NAMALWA (cell line): ENCODE measurements around the gene TST.
"Not testable (repeated sequence)": the region's sequence is repeated elsewhere in the genome, so short reads cannot be mapped to it uniquely, and the experiment has no call there.

Experiments used
- DNase-seq: peaks from one replicate; pipeline ENCODE4 v3.0.0-alpha.2; 2015; ENCODE audit warnings: low spot score

TST gene

DNA sequence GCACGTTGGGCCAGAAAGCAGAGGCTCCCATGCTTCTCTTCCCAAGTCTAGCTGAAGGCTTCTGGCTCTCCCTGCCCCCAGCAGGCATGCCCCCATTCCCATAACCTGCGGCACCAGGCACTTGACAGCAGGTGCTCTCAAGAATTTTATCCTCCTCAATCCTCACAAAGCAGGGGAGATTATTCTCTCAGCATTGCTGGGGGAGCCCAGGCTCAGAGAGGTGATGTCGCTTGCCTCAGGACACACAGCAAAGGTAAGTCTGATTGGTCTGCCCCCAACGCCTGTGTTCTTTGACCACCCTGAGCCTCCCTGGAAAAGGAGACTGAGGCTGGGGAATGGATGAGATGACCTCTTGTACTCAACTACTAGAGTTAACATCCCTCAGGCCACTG, 4.8 kb downstream of the TST start:
- no peak for DNase-seq

DNA sequence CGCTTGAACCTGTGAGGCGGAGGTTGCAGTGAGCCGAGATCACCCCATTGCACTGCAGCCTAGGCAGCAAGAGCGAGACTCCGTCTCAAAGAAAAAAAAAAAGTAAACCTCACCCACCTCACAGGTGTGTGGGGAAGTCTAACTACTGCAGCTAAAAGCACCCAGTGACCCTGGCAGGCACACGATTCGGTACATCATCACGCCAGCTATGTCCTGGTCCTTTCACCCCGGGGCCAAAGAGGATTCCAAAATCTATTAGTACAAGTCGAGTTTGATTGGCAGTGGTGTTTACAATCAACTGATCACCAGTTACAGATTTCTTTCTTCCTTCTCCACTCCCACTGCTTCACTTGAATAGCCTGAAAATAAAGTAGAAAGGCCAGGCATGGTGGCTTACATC, 6.3 kb downstream of the TST start:
- DNase-seq, result no peak

DNA sequence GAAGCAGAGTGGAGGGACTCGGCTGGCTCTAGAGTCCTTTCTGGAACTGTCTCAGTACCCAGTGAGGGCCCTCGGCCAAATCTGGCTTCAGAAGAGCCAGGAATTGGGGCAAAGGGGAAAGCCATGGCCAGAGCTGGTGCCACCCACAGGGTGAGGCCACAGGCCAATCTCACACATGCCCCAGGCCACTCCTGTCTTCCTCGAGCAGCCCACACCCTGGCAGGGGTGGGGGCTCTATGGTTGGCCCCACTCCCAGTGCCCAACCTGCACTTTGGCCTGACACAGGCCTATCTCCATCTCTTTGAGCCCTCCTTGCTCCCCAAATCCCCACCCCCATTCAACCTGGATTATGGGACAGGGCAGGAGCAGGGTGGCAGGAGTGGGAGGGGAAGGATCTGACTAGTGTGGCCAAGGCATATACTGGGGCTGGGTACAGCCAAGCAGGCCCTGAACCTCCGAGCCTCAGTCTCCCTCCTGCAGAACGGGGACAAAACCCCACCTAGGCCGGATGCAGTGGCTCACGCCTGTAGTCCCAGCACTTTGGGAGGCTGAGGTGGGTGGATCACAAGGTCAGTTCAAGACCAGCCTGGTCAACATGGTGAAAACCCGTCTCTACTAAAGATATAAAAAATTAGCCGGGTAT, 6.9 kb downstream of the TST start:
- DNase-seq, result no peak

DNA sequence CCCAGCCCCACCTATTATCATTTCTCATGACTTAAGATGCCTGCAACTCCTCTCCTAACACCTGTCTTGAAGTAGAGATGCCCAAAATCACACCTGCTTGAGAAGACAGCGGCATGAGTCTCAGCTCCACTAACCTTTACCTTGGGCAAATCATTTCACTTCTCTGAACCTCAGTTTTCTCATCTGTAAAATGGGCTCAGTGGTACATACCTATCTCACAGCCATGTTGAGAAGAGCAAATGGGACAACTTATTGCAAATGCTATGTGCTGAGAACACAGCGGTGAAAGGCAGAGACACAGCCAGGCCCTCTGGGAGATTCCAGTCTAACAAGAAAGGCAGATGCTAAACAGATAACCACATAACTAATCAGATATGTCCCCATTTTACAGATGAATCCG, 7.8 kb downstream of the TST start:
- DNase-seq, result no peak

DNA sequence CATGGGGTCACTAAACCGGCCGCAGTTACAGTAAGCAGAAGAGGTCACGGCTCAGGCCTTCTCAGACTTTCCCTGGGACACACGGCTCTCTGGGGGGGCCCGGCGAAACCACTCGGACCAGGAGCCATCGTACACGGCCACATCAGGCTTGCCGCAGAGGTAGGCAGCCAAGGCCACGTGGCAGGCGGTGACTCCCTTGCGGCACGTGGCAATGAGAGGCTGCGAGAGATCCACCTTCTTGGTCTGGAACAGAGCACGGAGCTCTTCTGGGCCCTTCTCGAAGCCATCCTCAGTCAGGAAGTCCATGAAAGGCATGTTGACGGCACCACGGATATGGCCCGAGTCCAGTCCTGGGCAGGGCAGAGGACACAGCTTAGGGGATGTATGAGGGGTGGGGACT, 8.3 kb downstream of the TST start:
- no peak for DNase-seq

DNA sequence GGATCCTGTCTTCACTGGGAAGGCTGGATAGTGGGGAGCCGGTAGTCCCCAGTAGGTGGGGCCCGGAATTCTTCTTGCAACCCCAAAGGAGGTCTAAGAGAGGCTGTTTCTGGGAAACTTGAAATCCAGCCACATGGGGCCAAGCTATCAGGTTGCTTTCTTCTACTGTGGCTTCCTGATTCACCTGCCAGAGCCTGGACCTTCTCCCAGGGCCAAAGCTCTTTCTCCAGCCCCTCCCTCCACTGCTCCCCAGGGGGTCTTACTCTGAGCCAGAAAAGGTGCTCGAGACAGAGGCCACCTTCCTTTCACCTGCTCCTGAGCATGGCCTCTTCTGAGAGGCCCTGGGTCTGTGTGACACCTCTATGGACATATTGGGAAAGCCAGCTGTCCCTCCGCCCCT, 9.1 kb downstream of the TST start:
- no peak for DNase-seq

DNA sequence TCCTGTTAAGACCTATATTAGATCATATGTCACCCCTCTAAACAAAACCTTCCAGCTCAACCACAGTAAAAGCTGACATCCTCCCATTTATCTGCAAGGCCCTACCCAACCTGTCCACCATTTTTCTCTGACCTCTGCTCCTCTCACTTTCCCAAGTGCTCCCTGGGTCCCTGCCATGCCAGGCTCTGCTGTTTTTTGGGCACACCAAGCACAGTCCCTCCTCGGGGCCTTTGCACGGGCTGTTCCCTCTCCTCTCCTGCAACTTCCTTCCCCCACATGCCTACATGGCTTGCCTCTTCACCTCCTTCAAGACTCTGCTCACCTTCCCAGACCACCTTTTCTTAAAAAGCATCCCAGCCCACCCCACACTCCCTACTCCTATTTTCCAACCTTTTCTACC, 9.8 kb downstream of the TST start:
- no peak for DNase-seq

DNA sequence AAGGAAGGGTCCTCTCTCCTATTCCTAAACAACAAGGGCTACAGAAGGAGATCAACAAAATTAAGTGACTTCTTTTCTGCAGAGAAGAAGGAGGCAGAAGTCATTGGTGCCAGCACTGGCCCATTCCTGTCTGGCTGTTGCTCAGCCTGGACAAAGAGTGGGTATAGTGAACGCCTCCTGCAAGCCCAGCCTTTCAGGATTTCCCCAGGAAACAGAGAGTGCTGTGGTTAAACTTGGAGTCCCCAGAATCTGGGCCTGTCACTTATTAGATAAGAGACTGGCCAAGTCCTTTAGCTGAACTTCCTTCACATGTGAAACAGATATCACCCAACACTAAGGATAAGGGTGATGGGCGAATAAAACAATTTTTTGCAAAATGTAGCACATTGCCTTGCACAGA, 10.9 kb downstream of the TST start:
- DNase-seq, result no peak

DNA sequence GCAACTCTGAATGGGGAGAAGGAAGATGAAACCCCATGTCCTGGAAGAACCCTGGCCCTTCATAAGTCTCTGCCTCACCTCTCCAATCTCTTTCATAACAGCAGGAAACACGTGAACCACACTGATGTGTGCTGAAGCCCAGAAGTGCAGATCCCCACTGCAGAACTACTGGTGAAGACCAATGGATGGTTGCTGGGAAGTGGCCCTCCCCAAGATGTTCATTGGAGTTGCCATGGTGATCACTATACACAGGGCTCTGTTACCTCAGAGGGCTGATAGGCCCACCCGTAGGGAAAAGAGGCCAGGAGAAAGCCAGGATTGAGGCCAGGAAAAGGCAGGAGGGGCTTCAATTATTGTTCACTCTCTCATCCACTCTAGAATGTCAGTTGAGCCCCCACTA, 11.6 kb downstream of the TST start:
- DNase-seq, result no peak

DNA sequence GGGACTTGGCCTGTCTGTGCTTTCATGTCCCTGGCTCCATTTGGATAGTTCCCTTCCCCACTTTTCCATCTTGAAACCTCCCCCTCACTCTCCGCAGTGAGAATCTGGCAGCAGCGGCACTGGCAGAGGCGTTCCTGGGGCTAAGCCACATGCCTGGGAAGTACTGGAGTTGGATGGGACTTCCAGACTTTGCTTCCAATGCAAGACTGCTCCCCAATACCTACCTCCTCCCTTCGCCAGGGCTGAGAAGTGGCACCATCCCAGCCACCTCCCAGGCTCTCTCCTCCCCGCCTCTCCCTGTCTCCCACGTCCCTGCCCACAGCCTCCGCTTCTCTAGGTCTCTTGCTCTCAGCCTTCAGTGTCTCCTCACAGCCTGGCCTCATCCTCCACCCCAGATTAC, 16.6 kb downstream of the TST start:
- DNase-seq, result no peak

DNA sequence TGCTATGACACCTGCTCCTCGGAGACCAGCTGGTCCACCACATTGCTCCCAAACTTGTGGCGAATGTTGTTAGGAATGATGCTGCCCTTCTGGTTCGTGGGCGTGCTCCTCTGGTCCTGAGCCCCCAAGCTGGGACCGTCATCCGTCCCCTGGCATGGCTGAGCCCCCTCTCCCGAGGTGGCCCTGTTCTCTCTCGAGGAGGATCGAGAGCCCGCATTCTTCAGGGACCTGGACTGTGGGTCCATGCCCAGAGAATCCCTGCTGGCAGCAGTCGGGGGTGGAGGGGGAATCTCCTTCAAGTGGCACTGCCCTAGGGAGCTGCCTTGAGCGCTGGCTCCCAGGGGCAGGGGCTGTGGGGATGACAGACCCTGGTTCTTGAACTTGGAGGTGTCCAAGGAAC, 17.4 kb downstream of the TST start:
- DNase-seq, result no peak

DNA sequence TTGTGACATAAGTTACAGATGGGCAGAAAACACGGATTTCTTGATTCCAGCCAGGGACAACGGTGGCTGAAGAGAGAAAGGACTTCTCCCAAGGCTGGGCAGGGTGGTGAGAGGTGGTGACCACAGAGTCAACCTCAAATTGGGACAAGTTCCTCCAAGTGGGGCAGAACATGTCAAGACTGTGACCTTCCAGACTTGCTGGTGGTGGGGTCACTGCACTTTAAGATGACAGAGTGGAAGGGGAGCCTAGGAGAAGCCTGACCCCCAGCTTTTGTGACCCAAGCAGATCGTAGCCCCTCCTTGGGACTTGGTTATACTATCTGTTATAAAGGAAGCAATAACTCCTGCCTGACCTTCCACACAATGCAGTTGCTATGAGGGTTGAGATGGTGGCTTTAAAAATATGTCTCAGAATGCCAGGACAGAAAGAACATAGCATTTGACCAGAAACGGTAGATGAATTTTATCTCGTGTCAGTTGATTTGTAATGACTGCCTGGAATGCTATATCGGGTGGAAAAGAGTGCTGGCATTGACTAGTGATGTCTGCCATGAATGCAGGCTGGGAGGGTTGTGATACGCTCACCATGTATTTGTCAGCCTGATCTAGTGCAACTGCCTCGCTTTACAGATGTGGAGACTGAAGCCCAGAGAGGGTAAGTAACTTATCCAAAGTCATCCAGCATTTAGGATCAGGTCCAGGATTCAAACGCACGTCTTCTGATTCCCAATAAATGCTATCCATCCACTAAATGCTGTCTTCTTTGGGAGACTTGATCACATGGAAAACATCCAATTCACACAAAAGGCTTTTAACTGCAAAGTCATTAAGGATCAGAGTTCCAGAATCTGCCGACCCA, 18.3 kb downstream of the TST start:
- no peak for DNase-seq

DNA sequence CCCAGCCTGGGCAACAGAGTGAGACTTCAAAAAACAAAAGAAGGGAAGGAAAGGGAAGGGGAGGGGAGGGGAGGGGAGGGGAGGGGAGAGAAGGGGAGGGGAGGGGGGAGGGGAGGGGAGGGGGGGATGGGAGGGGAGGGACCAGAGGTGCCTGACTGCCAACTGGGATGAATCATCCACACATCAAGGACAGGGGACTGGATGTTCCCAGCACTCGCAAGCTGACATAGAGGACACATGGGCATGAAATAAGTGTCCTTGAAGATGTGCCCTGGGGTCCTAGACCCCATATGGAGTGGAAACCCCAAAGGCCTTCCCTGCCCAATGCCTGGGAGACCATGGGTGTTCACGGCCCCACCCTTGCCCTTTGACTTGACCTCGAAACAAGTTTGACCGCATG, 19.8 kb downstream of the TST start:
- DNase-seq, result no peak

DNA sequence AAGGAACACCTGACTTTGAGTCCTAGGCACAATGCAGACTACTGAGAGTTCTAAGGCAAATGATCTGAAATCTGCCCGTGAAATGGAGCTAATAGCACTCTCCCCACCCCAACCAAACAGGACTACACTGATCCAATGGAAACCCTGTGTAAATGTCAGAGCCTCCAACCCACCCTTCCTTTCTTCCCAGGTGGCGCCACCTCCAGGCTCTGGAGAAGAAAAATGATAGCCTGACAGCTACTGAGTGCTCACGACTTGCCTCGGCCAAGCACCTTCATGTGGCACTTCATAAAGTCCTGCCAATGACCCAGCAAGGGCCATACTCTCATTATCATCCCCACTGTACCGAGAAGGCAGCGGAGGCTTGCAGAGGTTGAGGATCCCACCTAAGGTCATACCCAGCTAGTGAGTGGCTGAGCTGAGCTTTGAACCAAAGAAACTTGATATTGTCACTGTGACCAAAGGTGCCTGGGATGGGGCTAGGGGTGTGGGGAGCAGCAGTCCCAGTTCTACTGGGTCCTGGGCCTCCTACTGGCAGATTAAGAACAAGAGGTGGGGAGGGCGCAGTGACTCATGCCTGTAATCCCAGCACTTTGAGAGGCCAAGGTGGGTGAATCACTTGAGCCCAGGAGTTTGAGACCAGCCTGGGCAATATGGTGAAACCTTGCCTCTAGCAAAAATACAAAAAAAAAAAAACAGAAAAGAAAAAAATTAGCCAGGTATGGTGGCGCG, 20.5 kb downstream of the TST start:
- DNase-seq, result no peak

DNA sequence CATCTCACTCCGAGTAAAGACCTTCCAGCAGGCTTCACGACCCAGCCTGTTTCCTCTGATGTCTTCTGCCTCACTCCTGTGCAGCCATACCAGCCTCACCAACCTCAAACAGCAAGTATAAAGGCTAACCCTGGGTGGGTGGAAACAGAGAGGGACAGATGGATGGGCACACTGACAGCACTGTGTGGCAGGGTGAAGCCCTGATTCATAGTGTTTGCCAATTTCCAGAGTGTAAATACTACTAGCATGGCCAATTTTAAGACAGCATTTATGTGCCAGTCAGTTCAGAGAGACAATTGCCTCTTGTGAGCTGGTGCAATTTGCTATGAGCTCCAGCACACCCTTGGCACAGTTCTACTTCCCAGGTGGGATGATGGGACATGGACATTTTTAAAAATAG, 21.5 kb downstream of the TST start:
- DNase-seq, result no peak

DNA sequence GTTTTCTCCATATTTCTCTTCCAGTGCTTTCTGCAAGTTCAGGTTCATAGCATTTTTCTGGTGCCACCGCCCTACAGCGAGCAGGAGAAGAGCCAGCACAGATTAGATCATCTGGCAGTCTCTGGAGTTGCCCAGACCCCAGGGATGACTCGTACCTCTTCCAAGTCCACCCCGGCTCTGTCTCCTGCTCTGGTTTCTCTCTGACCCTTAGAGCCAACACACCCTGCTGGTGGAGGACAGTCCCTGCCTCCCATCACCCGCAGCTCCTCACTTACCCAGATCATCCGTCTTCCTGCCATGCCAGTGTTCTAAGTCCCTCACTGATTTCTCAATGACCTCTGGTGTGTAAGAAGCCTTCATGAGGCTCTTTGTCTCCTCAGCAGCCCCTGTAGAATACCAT, 28.0 kb downstream of the TST start:
- no peak for DNase-seq

DNA sequence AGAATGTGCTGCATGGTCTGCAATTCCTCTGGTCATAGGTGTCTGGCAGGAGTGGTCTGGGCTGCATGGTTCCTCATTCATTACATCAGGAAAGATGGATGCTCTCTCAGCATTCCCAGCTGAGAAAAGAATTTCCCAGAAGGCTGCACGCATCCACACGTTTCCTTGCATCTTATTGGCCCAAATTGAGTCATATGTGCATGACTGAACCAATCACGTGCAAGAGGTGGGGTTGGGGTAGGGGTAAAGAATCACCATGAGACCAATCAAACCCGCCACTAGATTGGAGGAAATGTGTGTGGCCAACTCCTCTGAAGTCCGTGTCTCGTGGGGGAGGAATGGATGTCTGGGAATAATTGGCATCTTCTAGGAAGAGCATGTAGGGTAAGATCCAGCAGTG, 28.8 kb downstream of the TST start:
- peak; percentile 21 for DNase-seq

DNA sequence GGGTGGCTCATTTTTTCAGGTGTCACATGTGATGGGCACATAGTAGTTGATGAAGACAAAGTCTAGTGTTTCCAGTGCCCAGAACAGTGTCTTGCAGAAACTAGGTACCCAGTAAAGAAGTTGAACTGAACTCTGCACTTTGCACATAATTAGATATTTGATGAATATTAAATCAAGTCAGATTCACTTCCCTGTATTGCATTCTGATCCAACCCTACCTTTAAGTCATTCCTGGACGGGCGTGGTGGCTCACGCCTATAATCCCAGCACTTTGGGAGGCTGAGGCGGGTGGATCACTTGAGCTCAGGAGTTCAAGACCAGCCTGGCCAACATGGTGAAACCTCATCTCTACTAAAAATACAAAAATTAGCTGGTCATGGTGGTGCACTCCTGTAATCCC, 30.2 kb downstream of the TST start:
- not testable (repeated sequence) for DNase-seq

DNA sequence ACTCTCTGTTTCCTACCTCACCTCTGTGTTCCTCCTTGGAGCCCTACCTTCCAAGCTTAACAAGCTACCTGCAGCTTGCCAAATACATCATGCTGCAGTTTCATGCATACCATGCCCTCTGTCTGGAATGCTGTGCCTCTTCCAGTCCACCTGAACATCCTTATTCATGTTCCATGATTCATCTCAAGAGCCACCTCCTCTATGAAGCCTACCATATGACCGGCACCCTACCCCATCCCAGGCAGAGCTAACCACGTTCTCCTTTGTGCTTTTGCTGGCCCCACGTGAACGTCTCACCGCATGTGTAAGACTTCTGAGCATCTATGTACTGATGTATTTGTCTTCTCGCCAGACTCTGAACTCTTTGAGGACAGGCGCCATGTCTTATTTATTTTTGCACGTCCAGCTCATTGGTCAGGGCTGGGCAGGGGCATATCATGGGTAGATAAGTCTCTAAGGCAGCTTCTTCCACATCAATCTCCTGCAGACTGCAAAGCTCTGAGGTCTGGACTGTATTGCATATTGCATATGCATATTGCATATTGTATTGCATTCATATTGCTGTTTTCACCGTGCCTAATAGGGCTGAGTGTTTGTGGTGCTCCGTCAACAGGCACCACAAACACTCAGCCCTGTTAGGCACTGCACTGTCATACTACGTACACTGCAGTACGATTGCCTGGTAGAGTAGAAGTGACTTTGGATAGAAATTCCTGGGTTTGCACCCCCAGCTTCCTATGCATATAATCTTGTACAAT, 31.0 kb downstream of the TST start:
- no peak for DNase-seq

DNA sequence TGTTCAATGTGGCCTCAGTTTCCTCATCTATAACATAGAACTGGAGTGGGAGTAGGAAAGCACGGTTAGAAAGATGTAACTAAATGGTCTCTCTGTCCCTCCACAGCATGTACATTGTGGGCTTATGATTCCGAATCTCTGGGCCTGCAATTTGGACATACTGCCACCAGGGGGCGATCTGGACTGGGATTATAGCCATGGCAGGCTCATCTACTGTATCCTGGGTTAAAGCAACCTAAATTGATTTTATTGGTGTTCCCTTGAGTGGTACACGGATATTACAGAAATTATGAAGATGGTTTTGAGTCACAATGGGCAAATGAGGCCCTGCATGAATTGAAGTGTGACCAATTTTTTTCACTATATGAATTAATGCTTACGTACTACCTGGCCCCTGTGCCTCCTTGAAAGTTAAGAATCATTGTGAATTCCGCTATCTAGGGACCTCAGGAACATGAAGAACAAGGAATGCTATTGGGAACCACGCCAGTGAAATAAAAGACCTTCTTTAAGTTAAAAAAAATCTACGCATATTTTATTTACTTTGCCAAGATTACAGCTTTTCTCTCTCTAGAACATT, 32.9 kb downstream of the TST start:
- peak; percentile 62 for DNase-seq

DNA sequence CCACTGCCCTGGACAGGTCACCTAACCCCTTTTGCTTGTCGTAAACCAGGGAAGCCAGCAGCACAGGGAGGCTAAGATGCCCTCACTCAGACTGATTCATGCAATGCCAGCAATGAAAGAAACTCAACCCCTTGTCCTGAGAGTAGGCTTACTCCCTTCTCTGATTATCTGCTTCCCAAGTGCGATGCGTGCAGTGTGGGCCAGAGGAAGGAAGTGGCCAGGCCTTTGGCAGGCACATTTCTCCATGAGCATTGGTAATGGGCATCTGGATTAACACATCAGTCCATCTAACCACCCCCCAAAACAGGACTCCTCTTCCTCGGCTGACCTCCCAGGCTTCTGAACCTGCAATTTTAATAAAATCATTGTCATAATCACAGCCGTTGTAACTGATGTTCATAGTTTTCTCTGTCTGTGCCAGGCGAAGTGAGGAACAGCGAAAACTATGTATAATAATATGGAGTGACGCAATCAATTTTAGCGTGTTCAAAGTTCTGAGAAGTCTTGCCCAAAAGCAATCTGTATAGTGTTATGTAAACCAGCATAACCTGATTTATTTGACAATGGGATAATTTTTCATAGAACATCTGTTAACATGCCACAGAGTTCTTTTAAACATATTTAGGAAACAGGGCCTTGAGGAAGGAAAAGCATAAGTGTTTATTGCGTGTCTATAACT, 33.9 kb downstream of the TST start:
- no peak for DNase-seq

DNA sequence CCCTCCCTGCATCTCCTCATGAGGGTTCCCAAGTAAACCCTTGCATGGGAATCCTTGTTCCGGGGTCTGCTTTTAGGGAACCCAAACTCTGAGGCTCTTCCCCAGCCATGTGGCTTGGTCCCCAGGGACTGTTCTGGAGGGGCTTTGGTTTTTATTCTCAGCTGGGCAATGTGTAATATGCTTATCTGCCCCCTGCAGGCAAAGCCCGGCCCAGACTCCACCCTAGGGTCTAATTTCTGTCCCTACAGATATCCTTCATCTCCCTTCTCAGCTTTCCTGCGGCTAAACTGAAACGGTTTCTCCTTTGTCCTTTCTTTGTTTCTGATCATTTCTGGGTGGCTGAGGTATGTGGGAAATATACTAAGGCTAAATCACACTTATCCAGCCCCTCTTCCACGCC, 37.1 kb downstream of the TST start:
- peak; percentile 45 for DNase-seq
